Karpas-422 (cell line): ENCODE measurements around the gene ACP4. TPM values are rescaled to one million over a fixed set of nuclear protein-coding genes. Genes with fewer than 3 reads are reported as not detected.
"Not testable (repeated sequence)": the region's sequence is repeated elsewhere in the genome, so short reads cannot be mapped to it uniquely, and the experiment has no call there.

ENCODE experiments used
- DNase-seq: peaks from one replicate; pipeline ENCODE4 v3.0.0-alpha.2; 2015
- H2AFZ ChIP-seq: fragments of 200-600 bp; sonication (generic); 2 replicates; pipeline ENCODE4 v1.6.1; 2014; ENCODE audit warnings: antibody characterized with exemption, low read length, mixed read lengths
- H3K27ac ChIP-seq: fragments of 200-600 bp; sonication (generic); 2 replicates; pipeline ENCODE4 v1.5.1; 2014; ENCODE audit warnings: mild to moderate bottlenecking, low read length, moderate library complexity
- H3K27me3 ChIP-seq: fragments of 200-600 bp; sonication (generic); 2 replicates; pipeline ENCODE4 v1.6.1; 2014; ENCODE audit warnings: low read length, mixed read lengths
- H3K36me3 ChIP-seq: fragments of 200-600 bp; sonication (generic); 2 replicates; pipeline ENCODE4 v1.6.1; 2014; ENCODE audit warnings: low read length, mixed read lengths; ENCODE audit not compliant: insufficient read depth
- H3K4me1 ChIP-seq: fragments of 200-600 bp; sonication (generic); 2 replicates; pipeline ENCODE4 v1.6.1; 2014; ENCODE audit warnings: mild to moderate bottlenecking, low read length, mixed read lengths
- H3K4me2 ChIP-seq: fragments of 200-600 bp; sonication (generic); 2 replicates; pipeline ENCODE4 v1.6.1; 2014; ENCODE audit warnings: low read length, low read depth, mild to moderate bottlenecking; ENCODE audit not compliant: poor library complexity, severe bottlenecking
- H3K4me3 ChIP-seq: fragments of 200-600 bp; sonication (generic); 2 replicates; pipeline ENCODE4 v1.5.1; 2014; ENCODE audit warnings: mild to moderate bottlenecking, antibody characterized with exemption, low read length, mixed read lengths
- H3K79me2 ChIP-seq: fragments of 200-600 bp; sonication (generic); 2 replicates; pipeline ENCODE4 v1.6.1; 2014; ENCODE audit warnings: mild to moderate bottlenecking, low read length, mixed read lengths
- H3K9ac ChIP-seq: fragments of 200-600 bp; sonication (generic); 2 replicates; pipeline ENCODE4 v1.6.0; 2014; ENCODE audit warnings: low read length
- H3K9me2 ChIP-seq: fragments of 200-600 bp; sonication (generic), shearing (Covaris generic); replicated peaks from 2 replicates; pipeline ENCODE4 v1.6.0; 2014; ENCODE audit warnings: mild to moderate bottlenecking, low read length, moderate library complexity; ENCODE audit not compliant: insufficient read depth
- H3K9me3 ChIP-seq: fragments of 300-700, 200-600 bp; sonication (generic); 2 replicates; pipeline ENCODE4 v1.6.1; 2014; ENCODE audit warnings: low read length, mixed read lengths
- H4K20me1 ChIP-seq: fragments of 200-600 bp; sonication (generic); 2 replicates; pipeline ENCODE4 v1.6.1; 2014; ENCODE audit warnings: mild to moderate bottlenecking, antibody characterized with exemption, low read length, low read depth; ENCODE audit not compliant: insufficient read depth
- total RNA-seq: library from RNA; depleted of rRNA; stranded (reverse); fragments of >200 nt; shearing (Covaris generic); gene quantifications from 2 replicates; pipeline ENCODE4 v1.2.3, GENCODE V29; 2014; ENCODE audit warnings: low replicate concordance

The ACP4 gene
- total RNA-seq, 1 experiment from 2014 or later = not detected

DNA sequence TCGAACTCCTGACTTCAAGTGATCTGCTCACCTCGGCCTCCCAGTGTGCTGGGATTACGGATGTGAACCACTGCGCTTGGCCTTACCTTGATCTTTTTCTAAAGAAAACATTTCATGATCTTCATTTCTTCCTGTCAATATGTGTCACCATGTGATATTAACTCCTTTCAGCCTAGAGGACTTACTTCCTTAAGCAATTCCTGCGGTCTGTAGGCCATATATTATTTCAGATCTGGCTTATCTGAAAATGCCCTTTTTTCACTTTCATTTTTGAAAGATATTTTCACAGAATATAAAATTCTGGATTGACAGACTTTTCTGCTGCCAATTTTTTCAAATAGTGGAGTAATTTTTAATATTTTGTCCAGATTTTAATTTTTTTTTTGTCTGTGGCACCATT lies 21.9 kb upstream of the ACP4 start:
- Histone ChIP-seq H3K9ac (no peak overlapping the region), H4K20me1 (no peaks in the 10 kb centered on the region), H3K4me3 (no peak overlapping the region), H3K9me3 (no peaks in the 10 kb centered on the region), H3K4me2 (no peak overlapping the region), H2AFZ (no peak overlapping the region), H3K4me1 (peaks cover 7% of the 10 kb centered on the region), H3K27ac (no peak overlapping the region), H3K79me2 (no peaks in the 10 kb centered on the region), H3K27me3 (no peaks in the 10 kb centered on the region), H3K9me2 (no peaks in the 10 kb centered on the region), H3K36me3 (no peaks in the 10 kb centered on the region)
- no peak for DNase-seq

DNA sequence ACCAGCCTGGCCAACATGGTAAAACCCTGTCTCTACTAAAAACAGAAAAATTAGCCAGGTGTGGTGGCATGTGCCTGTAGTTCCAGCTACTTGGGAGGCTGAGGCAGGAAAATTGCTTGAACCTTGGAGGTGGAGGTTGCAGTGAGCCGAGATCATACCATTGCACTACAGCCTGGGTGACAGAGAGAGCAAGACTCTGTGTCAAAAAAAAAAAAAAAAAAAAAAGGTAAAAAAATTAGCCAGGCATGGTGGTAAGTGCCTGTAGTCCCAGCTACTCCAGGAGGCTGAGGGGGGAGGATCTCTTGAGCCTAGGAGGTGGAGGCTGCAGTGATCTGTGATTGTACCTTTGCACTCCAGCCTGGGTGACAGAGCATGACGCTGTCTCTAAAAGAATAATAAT lies 20.1 kb upstream of the ACP4 start, which contains the start of gene GPR32:
TSS of gene GPR32 (plus strand) at position 301 of the 400 bp plus-strand sequence. CDS start 137 bp downstream, outside the sequence.
- H3K4me3 ChIP-seq, H3K9me2 ChIP-seq, H4K20me1 ChIP-seq, DNase-seq, H3K36me3 ChIP-seq, H3K79me2 ChIP-seq, H3K4me2 ChIP-seq, H3K9me3 ChIP-seq, H3K27ac ChIP-seq, H3K9ac ChIP-seq, H3K27me3 ChIP-seq, H2AFZ ChIP-seq: not testable (repeated sequence)
- peaks cover 11% of the 10 kb centered on the region for H3K4me1 ChIP-seq

DNA sequence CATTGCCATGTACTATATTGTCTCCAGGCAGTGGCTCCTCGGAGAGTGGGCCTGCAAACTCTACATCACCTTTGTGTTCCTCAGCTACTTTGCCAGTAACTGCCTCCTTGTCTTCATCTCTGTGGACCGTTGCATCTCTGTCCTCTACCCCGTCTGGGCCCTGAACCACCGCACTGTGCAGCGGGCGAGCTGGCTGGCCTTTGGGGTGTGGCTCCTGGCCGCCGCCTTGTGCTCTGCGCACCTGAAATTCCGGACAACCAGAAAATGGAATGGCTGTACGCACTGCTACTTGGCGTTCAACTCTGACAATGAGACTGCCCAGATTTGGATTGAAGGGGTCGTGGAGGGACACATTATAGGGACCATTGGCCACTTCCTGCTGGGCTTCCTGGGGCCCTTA lies 19.3 kb upstream of the ACP4 start:
- H3K4me2 ChIP-seq = no peak overlapping the region
- no peaks in the 10 kb centered on the region for H4K20me1 ChIP-seq
- no peak overlapping the region for H2AFZ ChIP-seq
- H3K36me3 ChIP-seq = no peaks in the 10 kb centered on the region
- H3K9ac ChIP-seq = no peak overlapping the region
- H3K4me1 ChIP-seq = peaks cover 11% of the 10 kb centered on the region
- H3K79me2 ChIP-seq = no peaks in the 10 kb centered on the region
- no peaks in the 10 kb centered on the region for H3K9me2 ChIP-seq
- no peak overlapping the region for H3K4me3 ChIP-seq
- no peak for DNase-seq
- no peak overlapping the region for H3K27ac ChIP-seq
- no peaks in the 10 kb centered on the region for H3K27me3 ChIP-seq
- no peaks in the 10 kb centered on the region for H3K9me3 ChIP-seq

DNA sequence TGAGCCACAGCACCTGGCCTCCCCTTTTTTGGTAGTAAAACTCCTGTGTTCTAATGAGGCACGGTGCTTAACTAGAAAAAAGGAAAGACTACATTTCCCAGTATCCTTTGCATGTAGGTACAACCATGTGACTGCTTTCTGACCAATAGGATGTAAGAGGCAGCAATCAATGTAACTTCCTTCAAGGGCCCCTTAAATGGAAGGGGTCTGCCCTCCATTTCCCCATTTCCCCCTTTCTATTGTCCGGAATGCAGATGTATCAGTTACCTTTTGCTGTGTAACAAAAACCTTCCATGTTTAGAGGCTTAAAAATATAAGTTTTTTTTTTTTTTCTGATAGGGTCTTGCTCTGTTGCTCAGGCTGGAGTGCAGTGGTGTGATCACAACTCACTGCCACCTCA lies 17.7 kb upstream of the ACP4 start:
- Histone ChIP-seq H3K4me2 (no peak overlapping the region), H3K27ac (no peak overlapping the region), H3K27me3 (no peaks in the 10 kb centered on the region), H4K20me1 (no peaks in the 10 kb centered on the region), H3K4me3 (no peak overlapping the region), H3K36me3 (no peaks in the 10 kb centered on the region), H2AFZ (no peak overlapping the region), H3K4me1 (peaks cover 11% of the 10 kb centered on the region), H3K79me2 (no peaks in the 10 kb centered on the region), H3K9me2 (no peaks in the 10 kb centered on the region), H3K9ac (no peak overlapping the region), H3K9me3 (no peaks in the 10 kb centered on the region)
- peak; percentile 80 for DNase-seq

DNA sequence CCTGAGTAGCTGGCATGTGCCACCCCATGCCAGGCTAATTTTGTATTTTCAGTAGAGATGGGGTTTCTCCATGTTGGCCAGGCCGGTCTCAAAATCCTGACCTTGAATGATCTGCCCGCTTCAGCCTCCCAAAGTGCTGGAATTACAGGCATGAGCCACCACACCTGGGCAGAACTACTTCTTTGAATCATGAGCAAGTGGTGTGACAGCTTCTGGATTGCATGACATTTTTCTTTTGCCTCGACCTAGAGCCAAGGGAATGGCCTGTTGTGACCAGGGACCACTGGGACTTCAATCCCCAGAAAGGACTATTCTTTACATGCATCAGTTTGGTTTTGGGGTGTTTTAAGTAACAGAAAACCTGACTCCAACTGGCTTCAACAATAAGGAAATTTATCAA lies 17.3 kb upstream of the ACP4 start:
- not testable (repeated sequence) for H3K9ac ChIP-seq, H3K9me3 ChIP-seq, DNase-seq, H3K36me3 ChIP-seq, H4K20me1 ChIP-seq, H2AFZ ChIP-seq, H3K4me2 ChIP-seq, H3K9me2 ChIP-seq, H3K79me2 ChIP-seq, H3K27ac ChIP-seq, H3K4me3 ChIP-seq, H3K27me3 ChIP-seq
- H3K4me1 ChIP-seq = peaks cover 11% of the 10 kb centered on the region

DNA sequence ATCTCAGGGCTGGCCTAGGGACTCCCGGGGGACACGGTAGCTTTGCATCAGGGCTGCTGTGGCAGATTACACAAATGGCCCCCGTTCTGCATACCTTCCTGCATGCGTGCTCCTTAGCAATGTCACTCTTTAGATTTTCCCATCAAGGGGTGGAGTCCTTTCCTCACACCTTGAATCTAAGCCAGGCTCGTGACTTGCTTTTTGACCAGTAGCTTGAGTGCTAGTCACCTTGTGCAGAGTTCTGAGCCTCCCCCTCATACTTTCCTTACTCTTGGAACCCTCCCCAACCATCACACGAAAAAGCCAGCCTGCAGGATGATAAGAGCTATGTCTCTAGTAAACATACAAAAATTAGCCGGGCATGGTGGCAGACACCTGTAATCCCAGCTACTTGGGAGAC lies 16.8 kb upstream of the ACP4 start:
- H3K9me3 ChIP-seq, H3K27me3 ChIP-seq, H3K9me2 ChIP-seq, H3K36me3 ChIP-seq, H3K27ac ChIP-seq, H3K79me2 ChIP-seq, H4K20me1 ChIP-seq, H3K9ac ChIP-seq, H2AFZ ChIP-seq, H3K4me2 ChIP-seq, H3K4me3 ChIP-seq: not testable (repeated sequence)
- peaks cover 11% of the 10 kb centered on the region for H3K4me1 ChIP-seq
- DNase-seq = peak; percentile 67

DNA sequence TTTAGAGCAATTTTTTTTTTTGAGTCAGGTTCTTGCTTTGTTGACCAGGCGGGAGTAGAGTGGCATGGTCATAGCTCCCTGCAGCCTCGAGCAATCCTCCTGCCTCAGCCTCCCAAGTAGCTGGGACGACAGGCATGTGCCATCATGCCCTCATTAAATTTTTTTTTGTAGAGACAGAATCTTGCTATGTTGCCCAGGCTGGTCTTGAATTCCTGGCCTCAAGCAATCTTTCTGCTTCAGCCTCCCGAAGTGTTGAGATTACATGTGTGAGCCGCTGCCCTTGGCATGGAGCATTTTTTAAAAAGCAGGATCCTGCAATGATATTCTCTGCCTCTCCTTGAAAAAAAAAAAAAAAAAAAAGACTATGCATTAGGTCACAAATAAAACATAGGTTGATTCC lies 14.1 kb upstream of the ACP4 start:
- peaks cover 11% of the 10 kb centered on the region for H3K4me1 ChIP-seq
- no peaks in the 10 kb centered on the region for H3K27me3 ChIP-seq
- no peaks in the 10 kb centered on the region for H3K9me2 ChIP-seq
- H2AFZ ChIP-seq = no peak overlapping the region
- no peaks in the 10 kb centered on the region for H3K79me2 ChIP-seq
- H3K4me3 ChIP-seq = no peak overlapping the region
- no peak overlapping the region for H3K27ac ChIP-seq
- no peaks in the 10 kb centered on the region for H3K36me3 ChIP-seq
- no peak overlapping the region for H3K9ac ChIP-seq
- H3K4me2 ChIP-seq = no peak overlapping the region
- H4K20me1 ChIP-seq = 0 out of 2 replicates have a peak, but pooled peaks cover 6% of the 10 kb centered on the region
- DNase-seq = no peak
- H3K9me3 ChIP-seq = no peaks in the 10 kb centered on the region

DNA sequence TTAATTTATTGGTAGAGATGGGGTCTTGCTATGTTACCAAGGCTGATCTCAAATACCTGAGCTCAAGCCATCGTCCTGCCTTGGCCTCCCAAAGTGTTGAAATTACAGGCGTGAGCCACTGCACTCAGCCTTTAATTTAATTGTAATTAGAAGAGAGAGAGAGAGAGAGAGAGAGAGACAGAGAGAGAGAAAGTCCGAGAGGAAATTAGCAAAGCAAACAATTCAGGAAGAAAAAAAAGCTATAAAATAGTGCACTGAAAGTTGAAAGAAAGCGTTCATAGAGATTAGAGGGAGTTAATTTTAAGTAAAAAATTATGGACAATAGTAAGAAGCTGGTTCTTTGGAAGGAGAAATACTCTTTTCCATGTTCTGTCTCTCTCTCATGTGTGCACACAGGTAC lies 13.0 kb upstream of the ACP4 start:
- no peak for DNase-seq
- Histone ChIP-seq H3K9me3 (no peaks in the 10 kb centered on the region), H2AFZ (no peak overlapping the region), H4K20me1 (0 out of 2 replicates have a peak, but pooled peaks cover 6% of the 10 kb centered on the region), H3K4me3 (no peak overlapping the region), H3K4me1 (peaks cover 11% of the 10 kb centered on the region), H3K9ac (no peak overlapping the region), H3K9me2 (no peaks in the 10 kb centered on the region), H3K4me2 (no peak overlapping the region), H3K36me3 (no peaks in the 10 kb centered on the region), H3K27ac (no peak overlapping the region), H3K79me2 (no peaks in the 10 kb centered on the region), H3K27me3 (no peaks in the 10 kb centered on the region)

DNA sequence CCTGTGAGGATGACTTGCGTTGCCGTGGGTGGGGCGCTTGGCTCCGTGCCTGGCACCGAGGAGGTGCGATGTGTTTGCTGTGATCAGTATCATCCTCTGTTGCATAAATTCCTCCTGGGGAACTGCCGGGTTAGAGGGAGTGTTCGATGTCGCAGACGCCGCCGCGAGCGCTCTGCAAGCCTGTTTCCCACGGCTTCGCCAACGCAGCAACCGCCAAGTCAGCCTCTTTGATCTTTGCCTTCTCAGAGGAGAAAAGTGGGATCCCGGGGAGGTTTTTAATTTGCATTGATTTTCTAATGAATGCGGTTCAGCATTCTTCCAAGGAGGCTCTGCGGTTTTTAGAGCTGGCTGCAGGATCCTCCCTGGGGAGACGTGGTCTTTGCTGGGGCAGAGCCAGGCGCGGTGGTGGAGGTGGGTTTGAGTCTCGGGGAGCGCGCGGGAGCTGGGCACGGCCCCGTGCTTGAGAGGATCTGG lies 12.3 kb upstream of the ACP4 start:
- Histone ChIP-seq H3K4me1 (peaks cover 8% of the 10 kb centered on the region), H3K9me3 (no peaks in the 10 kb centered on the region), H3K4me3 (no peak overlapping the region), H4K20me1 (0 out of 2 replicates have a peak, but pooled peaks cover 6% of the 10 kb centered on the region), H3K27me3 (no peaks in the 10 kb centered on the region), H2AFZ (no peak overlapping the region), H3K4me2 (no peak overlapping the region), H3K9ac (no peak overlapping the region), H3K9me2 (no peaks in the 10 kb centered on the region), H3K27ac (no peak overlapping the region), H3K79me2 (no peaks in the 10 kb centered on the region), H3K36me3 (no peaks in the 10 kb centered on the region)
- no peak for DNase-seq
